Measurements from ENCODE around the gene HIF1AN. TPM values are rescaled to one million over a fixed set of nuclear protein-coding genes. Genes with fewer than 3 reads are reported as not detected.
"Not testable (repeated sequence)": the region's sequence is repeated elsewhere in the genome, so short reads cannot be mapped to it uniquely, and the experiment has no call there.

Gene HIF1AN
- total RNA-seq, 1 experiment from 2014 or later, result 71.2 TPM

GRCh38 chr10:100569687-100570481 lies 34.1 kb downstream of the HIF1AN start:
- H3K4me3 Mint-ChIP-seq (ENCODE audit: unreplicated experiment), result no peak overlapping the region
- no peak overlapping the region for H3K4me3 ChIP-seq (ENCODE audit: low read depth, low read length)
- no peaks in the 10 kb centered on the region for H3K4me1 ChIP-seq
- ChIA-PET CTCF (interaction anchor here (0.5 to 1.6 kb wide), 4 partner anchors 10 to 309 kb away, joined by 3 to 5 read pairs (median 4); partner anchors contain the start of gene PAX2), POLR2A (no interaction called here)
- no TSS peak for BruUV-seq (replicated peaks)
- no peaks in the 10 kb centered on the region for H3K36me3 Mint-ChIP-seq (ENCODE audit: insufficient read depth, unreplicated experiment)
- no peaks in the 10 kb centered on the region for H3K36me3 ChIP-seq (ENCODE audit: control insufficient read depth, insufficient read depth, low read length)
- H3K27ac Mint-ChIP-seq (ENCODE audit: unreplicated experiment), result no peak overlapping the region
- no peaks in the 10 kb centered on the region for H3K27me3 ChIP-seq (replicated peaks; ENCODE audit: control insufficient read depth, insufficient read depth, low read length)
- no peak for DNase-seq
- H3K4me1 Mint-ChIP-seq (ENCODE audit: low read depth, unreplicated experiment), result no peaks in the 10 kb centered on the region
- intact Hi-C loops (cut with micrococcal nuclease; ENCODE audit: unreplicated experiment), result no loop called here
- TF ChIP-seq CTCF (IDR thresholded peaks at IDR 0.05; ENCODE audit: insufficient read depth in 1 of 2, low read depth in 1 of 2, low read length in 1 of 2, severe bottlenecking in 1 of 2, unreplicated experiment in 1 of 2), result no peak
- H3K27me3 Mint-ChIP-seq (ENCODE audit: insufficient read depth, unreplicated experiment), result peaks cover 6% of the 10 kb centered on the region
- no peaks in the 10 kb centered on the region for H3K9me3 ChIP-seq
- no peaks in the 10 kb centered on the region for H3K9me3 Mint-ChIP-seq (ENCODE audit: unreplicated experiment)

DNA sequence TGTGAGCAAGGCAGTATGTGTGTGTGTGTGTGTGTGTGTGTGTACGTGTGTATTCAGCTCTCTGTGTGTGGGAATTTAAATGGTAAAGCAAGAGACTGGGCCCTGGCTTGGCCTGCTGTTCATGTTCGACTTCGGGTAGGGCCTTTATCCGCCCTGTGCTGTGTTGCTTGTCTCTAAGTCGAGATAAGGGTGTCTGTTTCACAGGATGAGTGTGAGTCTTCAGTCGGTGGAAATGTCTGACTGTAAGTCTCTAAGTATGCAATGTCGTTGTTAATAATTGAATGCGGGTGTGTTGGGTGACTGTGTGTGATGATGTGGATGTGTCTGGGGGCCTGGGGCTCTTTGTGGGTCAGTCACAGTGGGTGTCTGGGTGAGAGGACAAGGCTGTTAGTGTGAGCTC lies 34.8 kb downstream of the HIF1AN start:
- Histone ChIP-seq H3K36me3 (ENCODE audit: control insufficient read depth, insufficient read depth, low read length) (no peaks in the 10 kb centered on the region), H3K27me3 (replicated peaks; ENCODE audit: control insufficient read depth, insufficient read depth, low read length) (no peaks in the 10 kb centered on the region), H3K4me1 (no peaks in the 10 kb centered on the region), H3K4me3 (ENCODE audit: low read depth, low read length) (no peak overlapping the region), H3K9me3 (no peaks in the 10 kb centered on the region)
- no peaks in the 10 kb centered on the region for H3K9me3 Mint-ChIP-seq (ENCODE audit: unreplicated experiment)
- ChIA-PET POLR2A (no interaction called here), CTCF (no interaction called here)
- no peak overlapping the region for H3K27ac Mint-ChIP-seq (ENCODE audit: unreplicated experiment)
- no peak overlapping the region for H3K4me3 Mint-ChIP-seq (ENCODE audit: unreplicated experiment)
- intact Hi-C loops (cut with micrococcal nuclease; ENCODE audit: unreplicated experiment), result no loop called here
- TF ChIP-seq CTCF (IDR thresholded peaks at IDR 0.05; ENCODE audit: insufficient read depth in 1 of 2, low read depth in 1 of 2, low read length in 1 of 2, severe bottlenecking in 1 of 2, unreplicated experiment in 1 of 2), result no peak
- DNase-seq, result no peak
- H3K27me3 Mint-ChIP-seq (ENCODE audit: insufficient read depth, unreplicated experiment), result peaks cover 6% of the 10 kb centered on the region
- H3K4me1 Mint-ChIP-seq (ENCODE audit: low read depth, unreplicated experiment), result no peaks in the 10 kb centered on the region
- no TSS peak for BruUV-seq (replicated peaks)
- H3K36me3 Mint-ChIP-seq (ENCODE audit: insufficient read depth, unreplicated experiment), result no peaks in the 10 kb centered on the region

DNA sequence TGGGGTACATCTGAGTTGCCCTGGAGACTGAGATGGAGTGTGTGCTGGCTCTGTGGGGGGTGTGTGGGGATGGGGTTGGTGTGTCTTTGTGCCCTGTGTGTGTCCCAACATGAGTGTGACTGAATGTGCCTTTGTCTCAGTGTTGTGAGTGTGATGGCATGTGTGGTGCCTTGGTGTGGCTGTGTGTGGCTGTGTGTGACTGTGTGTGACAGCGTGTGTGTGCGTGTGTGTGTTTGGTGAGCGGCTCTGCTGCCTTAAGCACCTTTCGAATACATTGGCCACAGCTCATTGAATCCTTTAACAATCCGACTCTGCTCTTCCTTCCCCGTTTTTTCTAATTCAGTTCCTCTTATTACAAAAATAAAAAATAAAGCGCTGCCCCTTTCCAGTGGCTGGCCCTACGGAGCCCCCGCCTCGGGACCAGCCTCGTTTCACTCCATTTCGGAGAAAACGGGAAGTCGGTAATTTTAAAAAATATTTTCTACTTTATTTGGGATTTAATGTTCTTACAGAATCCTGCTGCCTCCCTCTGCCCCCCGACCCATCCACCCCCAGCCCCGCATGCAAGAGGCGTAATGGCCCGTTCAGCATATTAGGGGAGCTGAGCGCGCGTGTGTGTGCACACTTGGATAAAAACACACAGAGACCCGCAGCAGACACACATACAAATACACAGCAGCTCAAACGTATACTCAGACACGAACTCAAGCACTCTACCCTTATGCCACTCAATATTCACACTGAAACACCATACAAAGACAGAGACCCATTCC lies 35.5 kb downstream of the HIF1AN start:
- H3K27me3 ChIP-seq (replicated peaks; ENCODE audit: control insufficient read depth, insufficient read depth, low read length), result no peaks in the 10 kb centered on the region; the same call in 1 of the 2 replicates
- Mint-ChIP-seq H3K4me1 (ENCODE audit: low read depth, unreplicated experiment) (no peaks in the 10 kb centered on the region), H3K27ac (ENCODE audit: unreplicated experiment) (no peak overlapping the region), H3K27me3 (ENCODE audit: insufficient read depth, unreplicated experiment) (peaks cover 5% of the 10 kb centered on the region), H3K36me3 (ENCODE audit: insufficient read depth, unreplicated experiment) (no peaks in the 10 kb centered on the region), H3K4me3 (ENCODE audit: unreplicated experiment) (no peak overlapping the region), H3K9me3 (ENCODE audit: unreplicated experiment) (no peaks in the 10 kb centered on the region)
- POLR2A ChIA-PET, result no interaction called here
- intact Hi-C loops (cut with micrococcal nuclease; ENCODE audit: unreplicated experiment), result no loop called here
- no peak for DNase-seq
- BruUV-seq (replicated peaks), result no TSS peak
- H3K9me3 ChIP-seq, result no peaks in the 10 kb centered on the region
- no peak for TF ChIP-seq CTCF (IDR thresholded peaks at IDR 0.05; ENCODE audit: insufficient read depth in 1 of 2, low read depth in 1 of 2, low read length in 1 of 2, severe bottlenecking in 1 of 2, unreplicated experiment in 1 of 2)
- no peaks in the 10 kb centered on the region for H3K4me1 ChIP-seq
- no peaks in the 10 kb centered on the region for H3K36me3 ChIP-seq (ENCODE audit: control insufficient read depth, insufficient read depth, low read length)
- CTCF ChIA-PET, result no interaction called here
- no peak overlapping the region for H3K4me3 ChIP-seq (ENCODE audit: low read depth, low read length)

GRCh38 chr10:100575146-100575545 lies 39.4 kb downstream of the HIF1AN start:
- H3K27me3 ChIP-seq (replicated peaks; ENCODE audit: control insufficient read depth, insufficient read depth, low read length); BruUV-seq (replicated peaks); DNase-seq; H3K4me3 ChIP-seq (ENCODE audit: low read depth, low read length); H3K27ac Mint-ChIP-seq (ENCODE audit: unreplicated experiment); H3K36me3 Mint-ChIP-seq (ENCODE audit: insufficient read depth, unreplicated experiment); H3K4me3 Mint-ChIP-seq (ENCODE audit: unreplicated experiment); H3K4me1 ChIP-seq; POLR2A ChIA-PET; CTCF ChIA-PET; H3K9me3 Mint-ChIP-seq (ENCODE audit: unreplicated experiment); H3K4me1 Mint-ChIP-seq (ENCODE audit: low read depth, unreplicated experiment); H3K27me3 Mint-ChIP-seq (ENCODE audit: insufficient read depth, unreplicated experiment); intact Hi-C loops (cut with micrococcal nuclease; ENCODE audit: unreplicated experiment); H3K36me3 ChIP-seq (ENCODE audit: control insufficient read depth, insufficient read depth, low read length); H3K9me3 ChIP-seq: not testable (repeated sequence)
